HUES64 (cell line): Measurements from ENCODE around the gene ZMYND8.
A peak's percentile ranks its signal among the peaks of the same experiment; 100 is the strongest.

Experiments
- H3K27ac ChIP-seq: 2 replicates; pipeline ENCODE4 v1.7.0; 2013; ENCODE audit warnings: low read depth, low read length, inconsistent platforms
- H3K27me3 ChIP-seq: 2 replicates; pipeline ENCODE4 v1.6.1; 2013; ENCODE audit warnings: mild to moderate bottlenecking, low read length; ENCODE audit not compliant: insufficient read depth
- H3K36me3 ChIP-seq: 2 replicates; pipeline ENCODE4 v1.6.1; 2013; ENCODE audit warnings: mild to moderate bottlenecking, low read length; ENCODE audit not compliant: insufficient read depth
- H3K4me1 ChIP-seq: 2 replicates; pipeline ENCODE4 v1.6.1; 2013; ENCODE audit warnings: mild to moderate bottlenecking, low read length, moderate library complexity; ENCODE audit not compliant: insufficient read depth
- H3K4me3 ChIP-seq: 2 replicates; pipeline ENCODE4 v1.5.1; 2013; ENCODE audit warnings: mild to moderate bottlenecking, low read length, moderate library complexity
- H3K9ac ChIP-seq: 2 replicates; pipeline ENCODE4 v1.6.1; 2013; ENCODE audit warnings: mild to moderate bottlenecking, low read depth, low read length
- H3K9me3 ChIP-seq: 2 replicates; pipeline ENCODE4 v1.6.1; 2013; ENCODE audit warnings: low read depth, low read length; ENCODE audit not compliant: insufficient read depth
- WGBS: fragments of 150-250, 120-280 bp; methylation state at CpG from one replicate; pipeline ENCODE4 v1.1.7; 2013; ENCODE audit warnings: missing lambda C conversion rate; 5-methylcytosine and 5-hydroxymethylcytosine counted together

Gene ZMYND8

DNA sequence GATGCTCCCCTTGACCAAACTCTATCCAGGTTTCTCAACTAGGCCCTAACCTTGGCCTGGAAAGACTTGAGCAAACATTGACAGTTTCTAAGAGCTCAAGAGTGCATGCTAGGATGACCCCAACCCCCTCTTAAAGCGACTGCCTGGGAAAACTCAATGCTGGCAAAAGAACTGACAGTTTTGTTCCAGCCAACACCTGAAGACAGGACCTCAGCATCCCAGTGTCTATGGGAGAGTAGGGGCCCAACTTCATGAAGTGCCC is 119.9 kb downstream of the ZMYND8 start:
- Histone ChIP-seq H3K9me3 (no peaks in the 10 kb centered on the region), H3K4me1 (peaks cover 13% of the 10 kb centered on the region; the same call in 1 of the 2 replicates), H3K27ac (no peak overlapping the region), H3K27me3 (no peaks in the 10 kb centered on the region), H3K9ac (no peak overlapping the region), H3K4me3 (no peak overlapping the region), H3K36me3 (peaks cover 81% of the 10 kb centered on the region)
- 89% methylated on average over 1 of the region's 1 CpG for WGBS

DNA sequence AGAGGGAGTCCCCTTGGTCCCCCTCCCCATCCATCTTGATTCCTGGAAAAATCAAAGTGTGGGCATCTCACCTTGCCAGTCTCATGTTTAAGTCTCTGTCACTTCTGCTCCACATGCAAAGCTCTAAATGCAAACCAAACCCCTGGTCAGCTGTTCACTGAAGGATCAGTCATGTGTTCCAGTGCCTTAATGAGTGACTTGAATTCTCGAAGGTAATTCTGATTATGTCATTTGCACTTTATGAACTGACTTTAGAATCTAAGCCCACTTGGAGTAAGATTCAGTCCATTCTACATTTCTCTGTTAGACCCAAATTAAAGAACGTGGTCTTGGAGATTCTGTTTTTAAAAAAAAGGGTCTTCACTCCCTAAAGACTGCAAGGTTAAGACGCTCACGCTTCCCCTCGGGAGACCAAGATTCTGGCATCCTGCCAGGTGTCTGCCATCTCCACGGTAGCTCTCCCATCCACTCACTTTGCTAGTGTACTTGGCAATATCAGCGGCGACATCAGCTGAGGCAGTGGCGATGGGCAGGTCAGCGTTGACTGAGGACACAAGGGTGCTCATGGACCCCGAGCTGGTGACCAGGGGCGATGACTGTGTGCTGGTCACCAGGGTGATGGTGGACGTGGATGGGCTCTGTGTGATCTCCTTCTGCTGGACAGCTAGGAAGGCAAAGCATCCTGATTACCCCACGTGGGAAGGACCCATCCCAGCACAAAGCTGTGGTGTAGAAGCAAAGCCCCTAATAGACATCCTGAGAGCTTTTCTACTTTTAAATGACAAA is 120.5 kb downstream of the ZMYND8 start:
- Histone ChIP-seq H3K27me3 (no peaks in the 10 kb centered on the region), H3K4me1 (peaks cover 13% of the 10 kb centered on the region; the same call in 1 of the 2 replicates), H3K27ac (no peak overlapping the region), H3K9ac (no peak overlapping the region), H3K9me3 (no peaks in the 10 kb centered on the region), H3K4me3 (no peak overlapping the region), H3K36me3 (peaks cover 82% of the 10 kb centered on the region)
- 96% methylated on average over 14 of the region's 14 CpGs for WGBS

DNA sequence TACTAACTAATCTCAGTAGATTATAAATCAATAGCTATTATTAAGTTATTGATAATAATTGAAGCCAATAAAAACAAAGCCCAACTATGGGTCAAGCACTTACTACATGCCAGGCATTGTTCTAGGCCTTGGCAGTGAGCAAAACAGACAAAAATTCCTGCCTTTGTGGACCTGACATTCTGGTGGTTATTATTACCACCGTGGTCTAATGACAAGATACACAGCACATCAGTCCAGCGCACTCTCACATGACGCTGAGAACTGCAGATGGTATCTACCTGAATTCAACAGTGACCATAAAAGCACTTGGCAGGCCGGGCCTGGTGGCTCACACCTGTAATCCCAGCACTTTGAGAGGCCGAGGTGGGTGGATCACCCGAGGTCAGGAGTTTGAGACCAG is 121.4 kb downstream of the ZMYND8 start:
- WGBS: 98% methylated on average over 6 of the region's 6 CpGs
- peaks cover 13% of the 10 kb centered on the region; the same call in 1 of the 2 replicates for H3K4me1 ChIP-seq
- H3K9me3 ChIP-seq: no peaks in the 10 kb centered on the region
- no peak overlapping the region for H3K27ac ChIP-seq
- H3K36me3 ChIP-seq: peaks cover 91% of the 10 kb centered on the region
- no peak overlapping the region for H3K9ac ChIP-seq
- no peaks in the 10 kb centered on the region for H3K27me3 ChIP-seq
- H3K4me3 ChIP-seq: no peak overlapping the region

DNA sequence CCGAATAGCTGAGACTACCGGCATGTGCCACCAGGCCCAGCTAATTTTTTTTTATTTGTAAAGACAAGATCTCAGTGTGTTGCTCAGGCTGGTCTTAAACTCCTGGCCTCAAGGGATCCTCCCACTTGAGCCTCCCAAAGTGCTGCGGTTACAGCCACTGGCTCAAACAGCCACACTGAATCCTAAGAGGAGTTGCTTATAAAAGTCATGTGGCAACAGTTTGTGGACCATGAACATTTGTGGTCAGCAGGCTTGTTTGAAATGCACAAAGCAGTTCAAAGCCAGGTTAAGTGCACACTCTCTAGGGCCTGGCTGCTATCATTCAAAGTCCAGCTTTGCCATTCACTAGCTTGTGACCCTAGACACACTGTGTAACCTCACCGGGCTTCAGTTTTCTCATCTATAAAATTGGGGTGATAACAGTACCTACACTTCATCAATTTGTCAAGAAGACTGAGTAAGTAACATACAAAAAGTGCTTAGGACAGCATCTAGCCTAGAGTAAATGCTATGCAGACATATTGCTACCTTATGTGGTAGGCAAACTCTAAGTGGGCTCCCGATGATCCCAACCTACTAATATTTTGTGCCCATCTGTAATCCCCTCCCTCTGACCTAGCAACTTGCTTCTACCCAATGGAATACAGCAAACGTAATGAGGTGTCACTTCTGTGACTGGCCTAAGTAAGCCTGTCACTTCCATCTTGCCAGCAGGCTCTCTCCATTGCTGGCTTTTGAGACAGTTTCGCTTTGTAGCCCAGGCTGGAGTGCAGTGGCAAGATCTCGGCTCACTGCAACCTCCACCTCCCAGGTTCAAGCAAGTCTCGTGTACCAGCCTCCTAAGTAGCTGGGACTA is 122.9 kb downstream of the ZMYND8 start:
- Histone ChIP-seq H3K9me3 (no peaks in the 10 kb centered on the region), H3K9ac (no peak overlapping the region), H3K4me1 (peaks cover 13% of the 10 kb centered on the region; the same call in 1 of the 2 replicates), H3K36me3 (peaks cover 94% of the 10 kb centered on the region), H3K27me3 (no peaks in the 10 kb centered on the region), H3K4me3 (no peak overlapping the region), H3K27ac (peak overlapping the region; percentile 35; the same call in 1 of the 2 replicates)
- WGBS: 97% methylated on average over 9 of the region's 9 CpGs

DNA sequence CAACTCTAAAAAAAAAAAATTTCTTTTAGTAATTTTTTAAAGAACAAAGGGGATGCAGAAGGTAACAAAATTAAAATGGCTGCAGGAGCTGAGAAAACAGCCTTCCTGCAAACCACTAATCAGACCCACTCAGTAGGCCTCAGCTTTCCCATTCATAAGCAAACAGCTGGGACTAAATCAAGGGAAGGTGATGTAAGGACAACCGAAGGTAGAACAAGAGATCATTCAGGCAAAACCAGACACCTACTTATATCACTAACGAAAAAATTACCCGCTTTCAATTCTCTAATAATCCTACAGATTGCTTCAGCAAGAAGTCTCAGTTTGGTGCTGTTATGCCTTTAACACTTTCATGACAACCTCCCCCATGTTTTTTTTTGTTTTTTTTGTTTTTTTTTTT is 124.0 kb downstream of the ZMYND8 start:
- 88% methylated on average over 3 of the region's 3 CpGs for WGBS
- H3K27me3 ChIP-seq: no peaks in the 10 kb centered on the region
- peaks cover 94% of the 10 kb centered on the region for H3K36me3 ChIP-seq
- no peak overlapping the region for H3K4me3 ChIP-seq
- H3K27ac ChIP-seq: no peak overlapping the region
- no peaks in the 10 kb centered on the region for H3K9me3 ChIP-seq
- peaks cover 13% of the 10 kb centered on the region; the same call in 1 of the 2 replicates for H3K4me1 ChIP-seq
- H3K9ac ChIP-seq: no peak overlapping the region

DNA sequence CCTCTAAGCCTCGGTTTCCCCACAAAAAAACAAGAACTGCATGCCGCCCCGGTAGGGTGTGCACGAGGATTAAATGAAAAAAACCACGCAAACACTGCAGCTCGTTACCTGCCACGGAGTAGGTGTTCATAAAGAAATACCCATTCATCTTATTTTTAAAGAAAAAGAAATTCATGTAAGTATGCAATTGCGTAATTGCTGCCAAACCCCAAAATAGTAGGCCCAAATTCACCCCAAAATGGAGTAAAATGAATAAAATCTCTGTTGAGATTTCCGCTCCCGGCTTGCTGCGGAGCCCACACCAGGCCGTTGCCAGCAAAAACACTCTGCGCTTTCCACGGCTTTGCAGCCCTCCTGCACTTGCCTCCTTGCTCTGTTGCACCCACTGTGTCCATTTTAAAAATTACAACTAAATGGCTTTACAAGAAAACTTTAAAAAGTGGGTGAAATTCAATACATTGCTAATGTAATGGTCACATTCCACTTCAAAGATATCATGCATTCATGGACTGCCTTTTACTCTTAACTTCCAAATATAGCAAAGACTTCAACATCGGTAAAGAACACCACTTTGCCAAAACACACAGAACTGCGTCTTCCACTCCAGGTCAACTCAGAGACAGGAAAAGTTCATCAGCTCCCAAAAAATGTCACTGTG is 125.0 kb downstream of the ZMYND8 start:
- Histone ChIP-seq H3K27me3 (no peaks in the 10 kb centered on the region), H3K36me3 (peaks cover 94% of the 10 kb centered on the region), H3K4me1 (peaks cover 13% of the 10 kb centered on the region; the same call in 1 of the 2 replicates), H3K27ac (no peak overlapping the region; the same call in 1 of the 2 replicates), H3K9ac (no peak overlapping the region), H3K4me3 (no peak overlapping the region), H3K9me3 (no peaks in the 10 kb centered on the region)
- 96% methylated on average over 16 of the region's 16 CpGs for WGBS

DNA sequence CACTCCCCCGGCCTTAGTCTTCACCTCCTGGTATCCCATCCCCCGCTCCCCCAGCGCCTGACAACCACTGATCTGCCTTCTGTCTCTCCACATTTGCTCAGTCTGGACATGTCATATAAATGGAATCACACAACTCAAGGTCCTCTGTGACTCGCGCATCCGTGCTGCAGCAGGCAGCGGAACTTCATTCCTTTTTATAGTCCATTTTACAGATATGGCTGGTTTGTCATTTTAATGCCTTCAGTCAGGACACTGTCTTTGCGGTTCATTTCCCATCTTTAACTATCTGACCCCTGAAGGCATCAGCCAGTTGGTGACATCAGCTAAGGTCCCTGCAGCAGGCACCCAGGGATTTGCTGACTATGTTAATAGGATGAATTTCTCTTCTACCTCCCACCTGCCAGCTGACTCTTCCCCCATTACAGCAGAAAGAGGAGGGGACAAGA is 125.7 kb downstream of the ZMYND8 start:
- WGBS: 96% methylated on average over 8 of the region's 8 CpGs
- no peak overlapping the region for H3K27ac ChIP-seq
- H3K4me1 ChIP-seq: peaks cover 13% of the 10 kb centered on the region; the same call in 1 of the 2 replicates
- no peaks in the 10 kb centered on the region for H3K27me3 ChIP-seq
- H3K9ac ChIP-seq: no peak overlapping the region
- H3K4me3 ChIP-seq: no peak overlapping the region
- peaks cover 94% of the 10 kb centered on the region for H3K36me3 ChIP-seq
- no peaks in the 10 kb centered on the region for H3K9me3 ChIP-seq

DNA sequence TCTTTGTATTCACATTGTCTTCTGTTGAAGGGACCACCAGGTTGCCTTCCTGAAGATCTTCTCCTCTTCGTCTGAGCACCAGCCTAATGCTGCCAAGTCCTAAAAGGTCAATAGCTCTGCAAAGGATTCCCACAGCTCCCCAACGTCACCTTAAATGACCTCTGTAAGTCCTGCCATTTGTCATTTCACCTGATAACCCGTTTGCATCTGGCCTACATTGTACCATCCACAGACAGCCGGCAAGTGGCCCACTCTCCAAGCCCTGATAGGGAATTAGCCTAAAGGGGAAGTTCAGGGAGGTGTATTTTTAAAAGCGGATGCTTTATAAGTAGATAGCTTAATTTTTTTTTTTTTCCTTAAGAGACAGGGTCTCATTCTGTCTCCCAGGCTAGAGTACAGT is 127.8 kb downstream of the ZMYND8 start:
- H3K27ac ChIP-seq: no peak overlapping the region
- H3K9me3 ChIP-seq: no peaks in the 10 kb centered on the region
- H3K9ac ChIP-seq: no peak overlapping the region
- WGBS: 94% methylated on average over 4 of the region's 5 CpGs
- peaks cover 94% of the 10 kb centered on the region for H3K36me3 ChIP-seq
- H3K4me3 ChIP-seq: no peak overlapping the region
- peaks cover 13% of the 10 kb centered on the region; the same call in 1 of the 2 replicates for H3K4me1 ChIP-seq
- no peaks in the 10 kb centered on the region for H3K27me3 ChIP-seq

DNA sequence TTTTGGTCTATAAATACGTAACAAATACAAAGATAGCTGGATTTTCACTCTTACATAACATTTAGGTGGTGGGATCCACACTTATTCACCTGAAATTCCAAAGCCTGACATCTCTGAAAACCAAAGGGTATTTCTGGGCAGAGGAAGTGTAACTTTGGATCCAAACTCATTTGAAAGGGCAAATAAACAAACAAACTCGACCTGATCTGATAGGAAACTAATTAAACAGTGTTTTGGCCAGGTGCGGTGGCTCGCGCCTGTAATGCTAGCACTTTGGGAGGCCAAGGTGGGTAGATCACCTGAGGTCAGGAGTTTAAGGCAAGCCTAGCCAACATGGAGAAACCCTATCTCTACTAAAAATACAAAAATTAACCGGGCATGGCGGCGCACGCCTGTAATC is 128.9 kb downstream of the ZMYND8 start:
- H3K4me1 ChIP-seq: peaks cover 7% of the 10 kb centered on the region; the same call in 1 of the 2 replicates
- WGBS: over 99% methylated on average over 8 of the region's 9 CpGs
- H3K27ac ChIP-seq: no peak overlapping the region
- no peaks in the 10 kb centered on the region for H3K27me3 ChIP-seq
- no peak overlapping the region for H3K4me3 ChIP-seq
- H3K36me3 ChIP-seq: peaks cover 99% of the 10 kb centered on the region
- H3K9ac ChIP-seq: no peak overlapping the region
- no peaks in the 10 kb centered on the region for H3K9me3 ChIP-seq

DNA sequence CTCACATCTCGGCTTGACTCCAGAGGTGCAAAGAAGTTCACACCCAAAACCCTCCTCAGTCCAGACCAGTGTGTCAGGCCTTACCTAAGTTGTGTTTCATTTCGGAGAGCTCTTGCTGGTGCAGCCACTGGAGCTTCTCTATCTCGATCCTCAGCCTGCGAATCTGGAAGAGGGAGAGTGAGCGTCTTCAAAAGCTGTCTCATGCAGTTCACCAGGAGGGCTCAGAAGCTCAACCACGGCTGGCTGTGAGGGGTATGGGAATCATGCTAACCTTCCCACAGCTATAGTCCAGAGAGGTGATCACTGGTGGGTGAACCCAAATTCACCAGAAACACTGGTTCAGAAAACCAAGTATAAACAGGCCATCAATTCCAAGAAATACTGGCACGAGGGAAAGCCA is 129.4 kb downstream of the ZMYND8 start:
- H3K4me1 ChIP-seq: peaks cover 4% of the 10 kb centered on the region; the same call in 1 of the 2 replicates
- no peak overlapping the region for H3K27ac ChIP-seq
- no peak overlapping the region for H3K4me3 ChIP-seq
- H3K9ac ChIP-seq: no peak overlapping the region
- no peaks in the 10 kb centered on the region for H3K27me3 ChIP-seq
- H3K9me3 ChIP-seq: no peaks in the 10 kb centered on the region
- H3K36me3 ChIP-seq: peaks cover 99% of the 10 kb centered on the region
- 88% methylated on average over 7 of the region's 7 CpGs for WGBS

DNA sequence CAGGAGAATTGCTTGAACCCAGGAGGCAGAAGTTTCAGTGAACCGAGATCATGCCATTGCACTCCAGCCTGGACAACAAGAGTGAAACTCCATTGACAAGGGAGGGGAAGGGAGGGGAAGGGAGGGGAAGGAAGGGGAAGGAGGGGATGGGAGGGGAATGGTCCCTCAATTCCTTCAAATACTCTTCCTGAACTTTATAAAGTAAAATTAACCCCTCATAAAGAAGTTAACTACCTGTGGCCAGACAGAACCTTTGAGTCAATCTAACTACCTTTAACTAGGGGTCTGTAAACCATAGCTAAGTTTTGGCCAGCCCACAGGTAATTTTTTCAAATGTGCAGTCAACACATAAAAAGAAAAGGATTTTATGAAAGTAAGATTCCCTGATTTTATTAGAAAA is 131.0 kb downstream of the ZMYND8 start:
- Histone ChIP-seq H3K36me3 (peaks cover 99% of the 10 kb centered on the region), H3K4me1 (no peaks in the 10 kb centered on the region), H3K27ac (no peak overlapping the region), H3K9me3 (no peaks in the 10 kb centered on the region), H3K27me3 (no peaks in the 10 kb centered on the region), H3K4me3 (no peak overlapping the region), H3K9ac (no peak overlapping the region)
- 100% methylated on average over 1 of the region's 1 CpG for WGBS
